KMS-11 (cell line): Measurements from ENCODE around the gene PDE3A.

Source experiments
- H2AFZ ChIP-seq: fragments of 200-600 bp; sonication (generic); 2 replicates; pipeline ENCODE4 v1.6.1; 2016; ENCODE audit warnings: antibody characterized with exemption, mixed run types, low read depth
- H3K27ac ChIP-seq: fragments of 200-600 bp; sonication (generic); 2 replicates; pipeline ENCODE4 v1.6.1; 2016; ENCODE audit warnings: mild to moderate bottlenecking, mixed run types
- H3K27me3 ChIP-seq: fragments of 200-600 bp; sonication (generic); 2 replicates; pipeline ENCODE4 v1.6.1; 2017; ENCODE audit warnings: mild to moderate bottlenecking, low read depth, mixed run types, moderate library complexity; ENCODE audit not compliant: insufficient read depth
- H3K36me3 ChIP-seq: fragments of 200-600 bp; sonication (generic); 2 replicates; pipeline ENCODE4 v1.6.1; 2017; ENCODE audit warnings: mild to moderate bottlenecking, mixed run types; ENCODE audit not compliant: insufficient read depth
- H3K4me1 ChIP-seq: fragments of 200-600 bp; sonication (generic); 2 replicates; pipeline ENCODE4 v1.6.1; 2016; ENCODE audit warnings: mild to moderate bottlenecking, low read depth, mixed run types; ENCODE audit not compliant: poor library complexity, severe bottlenecking
- H3K4me2 ChIP-seq: fragments of 200-600 bp; sonication (generic); 2 replicates; pipeline ENCODE4 v1.7.0; 2016; ENCODE audit warnings: mild to moderate bottlenecking, mixed run types
- H3K4me3 ChIP-seq: fragments of 200-600 bp; sonication (generic); IDR thresholded peaks from 2 replicates; pipeline ENCODE4 v1.6.1; 2017; ENCODE audit warnings: low read depth, low read length, mixed read lengths; ENCODE audit not compliant: insufficient read depth
- H3K79me2 ChIP-seq: fragments of 200-600 bp; sonication (generic); 2 replicates; pipeline ENCODE4 v1.6.1; 2016; ENCODE audit warnings: low read depth, mixed run types; ENCODE audit not compliant: insufficient read depth
- H3K9ac ChIP-seq: fragments of 200-600 bp; sonication (generic); 2 replicates; pipeline ENCODE4 v1.6.1; 2016; ENCODE audit warnings: mild to moderate bottlenecking, mixed run types
- H4K20me1 ChIP-seq: fragments of 200-600 bp; sonication (generic); 2 replicates; pipeline ENCODE4 v1.6.1; 2016; ENCODE audit warnings: mild to moderate bottlenecking, mixed run types; ENCODE audit not compliant: insufficient read depth
- TF ChIP-seq, protein P1 (sequence below): fragments of 200-600 bp; sonication (generic); conservative IDR thresholded peaks from 2 replicates; pipeline ENCODE4 v1.6.1; 2017; ENCODE audit warnings: low read depth, mild to moderate bottlenecking, antibody characterized with exemption, low read length, moderate library complexity, mixed read lengths

Gene PDE3A

DNA sequence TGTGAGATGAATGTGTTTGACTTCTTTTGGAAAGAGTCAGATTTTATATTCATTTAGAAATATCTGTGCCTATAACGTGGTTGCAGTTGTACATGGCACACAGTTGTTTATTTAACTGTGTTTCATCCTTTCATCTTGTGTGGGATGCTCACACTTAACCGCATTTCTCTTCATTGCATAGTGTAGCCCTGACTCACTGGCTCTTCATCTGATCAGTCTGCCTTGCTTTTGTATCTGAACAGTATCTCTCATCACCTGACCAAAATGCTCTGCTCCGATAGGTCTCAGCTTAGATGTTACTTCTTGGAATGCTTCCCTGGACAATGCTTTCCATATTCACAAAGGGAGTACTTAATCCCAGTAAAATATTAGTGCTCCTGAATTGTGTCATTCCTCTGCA lies 83.4 kb downstream of the PDE3A start:
- no peak overlapping the region for H2AFZ ChIP-seq
- H3K36me3 ChIP-seq = no peaks in the 10 kb centered on the region
- no peak overlapping the region for H3K4me2 ChIP-seq

DNA sequence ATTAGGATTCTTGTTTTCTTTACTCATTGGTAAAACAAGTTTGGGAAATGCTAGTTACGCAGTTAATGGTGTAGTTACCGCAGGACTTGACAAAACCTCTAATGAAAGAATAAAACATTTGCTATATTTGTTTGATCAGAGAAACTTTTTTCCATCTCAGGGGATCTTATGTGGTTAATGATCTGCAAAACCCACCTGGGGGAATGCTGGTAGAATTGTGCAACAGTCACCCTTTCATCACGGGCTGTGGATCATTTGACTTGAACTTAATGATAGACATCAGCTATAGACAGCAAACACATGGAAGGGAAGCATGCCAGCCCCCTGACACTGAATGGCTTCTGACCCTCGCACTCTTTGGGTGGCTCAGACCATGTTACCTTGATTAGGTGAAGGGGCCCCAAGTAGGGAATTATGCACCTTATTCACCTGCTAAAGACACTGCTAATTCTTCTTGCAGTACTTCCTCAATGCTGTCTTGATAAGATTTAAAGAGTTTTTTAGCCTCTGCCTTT lies 84.2 kb downstream of the PDE3A start:
- TF ChIP-seq, protein P1, sequence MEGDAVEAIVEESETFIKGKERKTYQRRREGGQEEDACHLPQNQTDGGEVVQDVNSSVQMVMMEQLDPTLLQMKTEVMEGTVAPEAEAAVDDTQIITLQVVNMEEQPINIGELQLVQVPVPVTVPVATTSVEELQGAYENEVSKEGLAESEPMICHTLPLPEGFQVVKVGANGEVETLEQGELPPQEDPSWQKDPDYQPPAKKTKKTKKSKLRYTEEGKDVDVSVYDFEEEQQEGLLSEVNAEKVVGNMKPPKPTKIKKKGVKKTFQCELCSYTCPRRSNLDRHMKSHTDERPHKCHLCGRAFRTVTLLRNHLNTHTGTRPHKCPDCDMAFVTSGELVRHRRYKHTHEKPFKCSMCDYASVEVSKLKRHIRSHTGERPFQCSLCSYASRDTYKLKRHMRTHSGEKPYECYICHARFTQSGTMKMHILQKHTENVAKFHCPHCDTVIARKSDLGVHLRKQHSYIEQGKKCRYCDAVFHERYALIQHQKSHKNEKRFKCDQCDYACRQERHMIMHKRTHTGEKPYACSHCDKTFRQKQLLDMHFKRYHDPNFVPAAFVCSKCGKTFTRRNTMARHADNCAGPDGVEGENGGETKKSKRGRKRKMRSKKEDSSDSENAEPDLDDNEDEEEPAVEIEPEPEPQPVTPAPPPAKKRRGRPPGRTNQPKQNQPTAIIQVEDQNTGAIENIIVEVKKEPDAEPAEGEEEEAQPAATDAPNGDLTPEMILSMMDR = no peak
- Histone ChIP-seq H3K9ac (no peak overlapping the region), H3K4me1 (no peaks in the 10 kb centered on the region), H2AFZ (no peak overlapping the region), H3K27ac (no peak overlapping the region), H4K20me1 (no peaks in the 10 kb centered on the region), H3K27me3 (no peaks in the 10 kb centered on the region), H3K4me3 (no peak overlapping the region), H3K79me2 (no peaks in the 10 kb centered on the region), H3K4me2 (no peak overlapping the region), H3K36me3 (no peaks in the 10 kb centered on the region)

More for the DNA sequence above, 83.4 kb downstream of the PDE3A start:
- Histone ChIP-seq H3K27me3 (no peaks in the 10 kb centered on the region), H3K4me1 (no peaks in the 10 kb centered on the region), H3K9ac (no peak overlapping the region), H4K20me1 (no peaks in the 10 kb centered on the region), H3K4me3 (no peak overlapping the region), H3K79me2 (no peaks in the 10 kb centered on the region), H3K27ac (no peak overlapping the region)
- TF ChIP-seq, protein P1 = no peak

DNA sequence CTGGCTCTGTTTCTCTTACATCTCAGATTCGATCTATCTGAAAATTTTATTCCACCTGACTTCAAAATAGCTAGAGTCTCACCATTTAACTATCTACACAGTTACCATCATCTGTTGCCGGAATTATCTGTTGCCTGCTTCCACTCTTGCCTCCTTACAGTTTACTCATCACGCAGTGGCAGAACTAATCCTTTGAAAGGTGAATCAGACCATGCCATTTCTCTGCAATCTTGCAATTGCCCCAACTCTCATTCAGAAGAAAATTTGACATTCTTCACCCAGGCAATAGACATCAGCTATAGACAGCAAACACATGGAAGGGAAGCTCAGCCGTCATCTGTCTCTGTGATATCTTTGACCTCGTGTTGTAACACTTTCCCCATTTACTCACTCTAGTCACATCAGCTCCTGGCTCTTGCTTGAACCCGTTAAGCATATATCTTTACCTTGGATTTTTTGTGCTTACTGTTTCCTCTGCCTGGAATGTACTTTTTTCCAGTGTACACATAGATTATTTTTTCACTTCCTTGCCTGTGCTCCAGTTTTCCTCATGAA lies 85.5 kb downstream of the PDE3A start:
- Histone ChIP-seq H3K4me1 (no peaks in the 10 kb centered on the region), H3K27me3 (no peaks in the 10 kb centered on the region), H3K4me2 (no peak overlapping the region), H3K27ac (no peak overlapping the region), H3K36me3 (no peaks in the 10 kb centered on the region), H4K20me1 (no peaks in the 10 kb centered on the region), H3K79me2 (no peaks in the 10 kb centered on the region), H2AFZ (no peak overlapping the region), H3K9ac (no peak overlapping the region), H3K4me3 (no peak overlapping the region)
- TF ChIP-seq, protein P1 = no peak

DNA sequence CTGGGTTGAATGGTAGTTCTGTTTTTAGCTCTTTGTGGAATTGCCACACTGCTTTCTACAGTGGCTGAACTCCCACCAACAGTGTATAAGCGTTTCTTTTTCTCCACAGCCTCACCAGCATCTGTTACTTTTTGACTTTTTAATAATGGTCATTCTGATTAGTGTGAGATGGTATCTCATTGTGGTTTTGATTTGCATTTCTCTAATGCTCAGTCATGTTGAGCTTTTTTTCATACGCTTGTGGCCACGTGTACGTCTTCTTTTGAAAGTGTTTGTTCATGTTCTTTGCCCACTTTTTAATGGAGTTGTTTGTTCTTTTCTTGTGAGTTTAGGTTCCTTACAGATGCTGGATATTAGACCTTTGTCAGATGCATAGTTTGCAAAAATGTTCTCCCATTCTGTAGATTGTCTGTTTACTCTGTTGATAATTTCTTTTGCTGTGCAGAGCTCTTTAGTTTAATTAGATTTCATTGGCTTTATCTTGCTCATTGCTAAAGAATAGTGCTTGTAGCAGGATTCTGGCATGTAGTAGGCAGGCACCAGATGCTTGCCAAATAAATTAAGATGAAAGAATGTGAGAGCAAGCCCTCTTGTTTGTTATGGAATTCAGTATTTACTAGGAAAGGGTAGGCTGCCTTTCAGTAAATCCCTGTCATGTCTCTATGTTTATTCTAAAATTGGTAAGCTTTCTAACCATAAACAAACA lies 86.8 kb downstream of the PDE3A start:
- H3K4me1 ChIP-seq = no peaks in the 10 kb centered on the region
- no peak overlapping the region for H3K9ac ChIP-seq
- H2AFZ ChIP-seq = no peak overlapping the region; the same call in 1 of the 2 replicates
- H3K36me3 ChIP-seq = no peaks in the 10 kb centered on the region
- TF ChIP-seq, protein P1 = no peak
- no peak overlapping the region for H3K4me3 ChIP-seq
- H3K79me2 ChIP-seq = no peaks in the 10 kb centered on the region
- H3K27ac ChIP-seq = no peak overlapping the region
- no peaks in the 10 kb centered on the region for H4K20me1 ChIP-seq
- no peaks in the 10 kb centered on the region for H3K27me3 ChIP-seq
- no peak overlapping the region for H3K4me2 ChIP-seq
